ENCODE measurements around the gene TIMP3.

Gene TIMP3

DNA sequence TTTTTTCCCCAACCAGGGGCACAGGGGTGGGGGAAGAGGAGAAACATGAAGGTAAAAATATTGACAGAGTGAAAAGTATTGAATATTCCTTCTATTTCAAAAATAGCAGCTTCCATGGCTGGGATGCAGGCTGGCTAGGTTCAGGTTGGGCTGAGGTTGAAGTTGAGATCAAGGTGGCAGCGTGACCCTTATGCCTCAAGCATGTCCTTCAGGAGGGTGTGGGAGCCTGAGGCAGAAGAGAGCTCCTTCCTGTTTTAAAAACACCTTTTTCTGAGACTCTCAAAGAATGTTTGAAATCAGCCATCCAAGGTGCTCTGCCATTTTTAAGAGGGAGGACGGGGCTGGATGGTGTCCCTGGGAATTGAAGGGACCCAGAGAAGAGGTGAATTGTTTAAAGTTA lies 29.5 kb downstream of the TIMP3 start:
- no peak for DNase-seq

GRCh38 chr22:32831584-32831983 lies 30.1 kb downstream of the TIMP3 start:
- no peak for DNase-seq

- DNase-seq, result no peak
Measured at GRCh38 chr22:32832174-32832573, 30.7 kb downstream of the TIMP3 start.

DNA sequence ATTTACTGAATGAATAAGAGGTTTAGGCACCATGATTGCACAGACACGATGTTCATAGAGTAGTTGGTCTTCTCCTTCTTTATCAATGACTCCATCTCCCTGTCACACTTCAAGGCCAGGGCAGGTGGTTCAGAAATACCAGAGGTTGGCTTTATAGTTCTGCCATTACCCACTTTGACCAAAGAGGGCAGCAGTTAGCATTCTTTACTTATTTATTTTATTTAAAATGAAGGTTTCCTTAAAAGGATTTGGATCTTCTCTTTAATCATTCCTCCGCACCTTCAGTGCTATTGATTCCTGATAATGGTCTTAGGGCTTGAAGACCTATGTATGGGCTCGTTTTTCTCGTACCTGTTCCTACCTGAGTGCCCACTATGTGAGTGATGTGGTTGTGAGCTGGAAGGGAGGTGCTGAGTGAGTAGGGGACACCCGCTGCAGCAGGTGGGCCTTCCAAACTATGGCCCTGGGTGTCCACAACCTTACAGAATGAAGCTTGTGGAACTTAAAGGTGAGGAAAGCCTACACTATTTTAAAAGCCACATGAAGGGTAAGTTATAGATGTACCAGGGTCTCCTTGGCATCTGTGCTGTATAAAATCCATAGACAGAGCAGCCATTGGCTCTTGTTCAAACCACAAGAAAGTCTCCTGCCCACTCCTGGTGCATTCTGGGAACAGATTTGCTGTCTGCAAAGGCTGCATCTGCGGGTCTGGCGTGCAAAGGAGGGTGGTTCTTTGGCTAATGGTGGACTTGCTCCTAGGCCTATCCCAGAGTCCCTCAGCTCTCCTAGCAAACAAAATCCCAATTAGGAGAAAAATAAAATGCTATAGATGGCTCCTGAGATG lies 35.0 kb downstream of the TIMP3 start:
- peak; percentile 63 for DNase-seq

GRCh38 chr22:32837142-32837541 lies 35.6 kb downstream of the TIMP3 start:
- DNase-seq, result no peak

GRCh38 chr22:32837803-32838202 lies 36.3 kb downstream of the TIMP3 start:
- no peak for DNase-seq

DNA sequence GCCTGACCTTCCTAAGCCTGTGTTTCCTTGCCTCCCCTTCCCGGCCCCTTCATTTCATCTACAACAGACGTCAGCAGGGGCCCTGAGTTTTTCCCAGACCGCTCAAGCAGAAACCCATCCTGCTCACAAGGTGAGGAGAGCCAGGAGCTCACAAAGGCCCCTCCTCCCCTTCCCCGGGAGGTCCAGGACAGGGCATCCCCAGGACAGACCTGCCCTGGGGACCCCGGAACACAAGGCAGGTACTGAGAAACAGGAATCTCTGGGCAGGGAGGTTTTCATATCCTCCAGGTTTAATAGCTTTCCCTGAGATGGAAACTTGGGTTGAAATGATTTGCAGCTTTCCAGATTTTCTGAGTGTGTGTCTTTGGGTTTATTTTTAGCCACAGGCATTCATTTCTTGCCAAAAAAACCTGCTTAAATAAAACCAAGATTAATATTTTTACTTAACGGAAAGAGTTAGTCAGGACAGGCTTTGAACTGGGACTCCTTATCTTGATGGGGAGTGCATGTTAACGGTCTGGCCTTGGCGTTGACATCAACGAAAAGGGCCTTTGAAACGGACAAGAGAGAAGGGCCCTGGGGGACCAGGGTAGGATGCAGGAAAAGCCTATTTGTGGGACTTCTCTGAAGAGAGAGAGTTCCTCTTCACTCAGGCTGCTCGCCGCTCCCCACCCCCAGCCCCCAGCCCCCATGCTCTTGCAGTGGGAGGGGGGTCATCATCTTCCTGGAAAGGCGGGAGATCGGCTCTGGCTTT lies 38.5 kb downstream of the TIMP3 start:
- DNase-seq, result peak; percentile 69

DNA sequence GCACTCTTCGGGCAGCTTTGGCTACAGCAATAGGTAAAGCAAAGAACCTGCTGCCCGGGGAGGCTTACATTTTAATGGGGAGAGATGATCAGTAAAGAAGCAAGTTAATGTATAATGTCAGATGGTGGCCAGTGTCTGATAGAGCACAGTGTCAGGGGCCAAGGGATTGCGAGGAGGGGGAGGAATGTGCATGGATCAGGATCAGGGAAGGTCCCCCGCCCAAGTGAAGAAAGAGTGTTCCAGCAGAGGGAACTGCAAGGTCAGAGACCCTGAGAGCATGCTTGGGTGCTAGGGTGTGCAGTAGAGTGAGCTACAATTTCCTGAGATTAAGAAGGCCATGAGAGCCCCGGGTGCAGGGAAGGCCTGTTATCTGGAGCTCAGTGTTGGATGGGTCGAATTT lies 39.7 kb downstream of the TIMP3 start:
- no peak for DNase-seq

DNA sequence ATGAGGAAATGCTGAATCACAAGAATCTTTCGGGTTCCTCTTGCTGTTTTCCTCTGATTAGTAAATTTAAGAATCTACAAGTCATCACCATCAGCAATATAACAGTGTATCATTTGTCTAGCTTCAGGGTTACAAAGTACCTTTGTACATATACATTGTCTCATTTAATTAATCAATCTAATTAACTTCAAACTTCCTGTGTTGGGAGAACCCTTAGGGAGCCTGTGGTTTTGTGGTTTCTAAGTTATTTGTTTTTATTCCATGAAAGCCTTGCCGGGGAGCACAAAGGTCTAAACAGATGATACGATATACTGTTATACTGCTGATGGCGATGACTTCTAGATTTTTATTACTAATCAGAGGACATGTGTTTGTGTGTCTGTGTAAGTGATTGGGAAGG lies 41.0 kb downstream of the TIMP3 start:
- DNase-seq, result no peak

DNA sequence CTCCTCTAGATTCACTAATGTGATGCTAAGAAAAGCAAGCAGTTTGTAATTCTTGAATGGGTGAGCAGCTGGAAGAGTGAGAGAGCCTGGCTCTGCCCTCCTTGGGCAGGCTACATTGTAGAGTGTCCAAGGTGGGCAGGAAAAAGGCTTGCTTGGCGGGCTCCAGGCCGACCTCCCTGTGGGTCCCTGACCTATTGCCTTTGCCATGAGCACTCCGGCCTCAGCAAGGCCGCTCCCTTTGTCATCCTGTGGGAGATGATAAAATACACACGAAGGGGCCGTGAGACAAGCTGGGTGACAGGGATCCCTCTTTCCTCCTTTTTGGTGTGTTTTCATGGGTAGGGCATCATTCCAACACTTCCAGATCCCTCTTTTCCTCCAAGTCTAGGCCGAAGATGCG lies 41.8 kb downstream of the TIMP3 start:
- DNase-seq, result no peak

DNA sequence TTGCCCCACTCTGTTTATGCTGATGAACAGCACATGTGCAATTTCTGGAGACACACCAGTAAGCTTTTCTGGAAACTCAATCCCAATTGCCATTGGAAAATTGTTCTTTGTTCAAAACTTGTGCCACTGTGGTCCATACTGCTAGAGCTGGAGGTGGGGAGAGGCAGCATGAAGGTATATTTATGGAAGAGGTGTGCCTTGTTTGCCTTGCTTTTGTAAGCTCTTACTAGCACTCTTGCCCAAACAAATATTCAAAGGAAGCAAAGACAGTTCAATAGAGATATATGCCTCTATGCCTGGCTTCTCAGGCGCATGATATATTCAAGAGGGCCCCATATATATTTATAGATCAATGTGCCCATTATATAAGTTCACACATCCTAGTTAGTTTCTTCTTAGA lies 42.7 kb downstream of the TIMP3 start:
- no peak for DNase-seq

GRCh38 chr22:32846780-32847491 lies 45.4 kb downstream of the TIMP3 start:
- no peak for DNase-seq

DNA sequence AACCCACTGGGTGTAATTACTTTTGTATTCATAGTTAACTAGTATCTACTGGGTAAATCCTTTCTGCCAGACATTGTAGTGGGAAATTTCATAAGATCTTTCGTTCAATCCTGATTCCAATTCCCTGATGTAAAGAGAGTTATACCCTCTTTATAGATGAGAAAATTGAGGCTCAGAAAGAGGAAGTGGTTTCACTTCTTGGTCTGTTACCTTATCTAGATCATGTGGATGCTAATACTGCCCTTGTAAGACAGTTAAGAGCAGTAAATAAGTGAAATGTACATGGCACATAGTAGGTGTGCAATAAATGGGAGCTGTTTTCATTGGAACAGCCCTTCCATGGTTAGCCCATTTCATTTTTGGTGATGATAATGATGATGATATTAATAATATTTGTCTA lies 46.7 kb downstream of the TIMP3 start:
- DNase-seq, result peak; percentile 32

- no peak for DNase-seq
Measured at GRCh38 chr22:32849501-32849900, 48.0 kb downstream of the TIMP3 start.

DNA sequence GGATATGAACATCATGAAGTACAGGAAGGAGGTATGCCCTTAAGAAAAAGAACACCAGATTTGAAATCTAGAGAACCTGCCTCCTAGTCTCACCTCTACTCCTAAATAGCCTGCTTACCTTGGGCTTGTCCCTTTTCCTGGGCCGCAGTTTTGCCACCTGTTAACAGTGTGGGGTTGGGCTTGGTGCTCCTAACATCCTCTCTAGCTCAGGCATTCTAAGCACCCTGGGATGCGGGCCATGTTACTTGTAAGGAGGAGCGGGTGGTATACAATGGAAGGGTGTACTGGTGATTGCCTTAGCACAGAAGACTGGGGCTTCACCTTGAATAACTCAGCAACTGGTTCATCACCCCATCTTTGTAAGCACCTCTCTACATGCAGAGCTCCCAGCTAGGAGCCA lies 48.7 kb downstream of the TIMP3 start:
- DNase-seq, result no peak

DNA sequence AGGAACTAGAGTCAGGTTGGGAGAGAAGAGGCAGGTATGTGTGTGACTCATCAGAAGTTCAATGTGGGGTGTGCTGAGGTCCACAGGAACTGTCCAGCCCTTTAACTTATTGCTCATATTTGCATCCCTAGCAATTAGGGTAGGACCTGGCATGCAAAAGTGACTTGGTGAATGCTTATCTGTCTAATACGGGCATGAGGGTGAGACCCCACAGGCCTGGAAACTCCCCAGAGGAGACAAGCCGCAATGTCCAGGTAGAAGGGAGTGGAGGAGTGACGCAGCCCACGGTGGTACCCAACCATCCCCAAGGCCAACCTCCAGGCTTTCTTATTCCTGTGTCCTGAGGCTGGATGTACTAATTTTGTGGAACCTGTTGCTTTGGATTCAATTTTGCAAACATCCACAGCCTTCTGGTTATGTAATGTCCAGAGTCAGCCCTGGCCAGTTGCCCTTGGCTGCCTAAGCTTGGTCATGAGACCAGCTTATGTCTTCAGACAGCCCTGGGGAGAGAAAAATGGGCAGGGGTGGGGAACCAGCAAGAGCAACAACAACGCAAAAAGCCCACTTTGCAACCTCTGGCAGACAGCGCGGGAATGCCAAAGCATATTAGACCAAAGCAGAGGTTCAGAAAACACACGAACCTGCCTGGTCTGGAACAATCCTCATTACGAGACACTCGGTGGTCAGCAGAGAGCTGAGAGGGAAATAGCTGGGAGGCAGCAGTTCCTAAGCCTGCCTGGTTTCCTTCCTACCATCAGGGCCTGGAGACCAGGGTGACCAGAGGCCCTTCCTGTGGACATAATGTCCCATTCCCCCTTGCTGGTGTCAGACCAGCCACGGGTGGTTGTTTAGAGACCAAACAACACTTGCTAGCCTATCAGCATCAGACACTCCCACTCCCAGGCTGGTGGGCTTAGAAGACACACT lies 49.3 kb downstream of the TIMP3 start:
- DNase-seq, result no peak

- peak; percentile 83 for DNase-seq
Measured at GRCh38 chr22:32852395-32853251, 51.1 kb downstream of the TIMP3 start.

GRCh38 chr22:32853662-32854061 lies 52.2 kb downstream of the TIMP3 start:
- DNase-seq, result no peak

DNA sequence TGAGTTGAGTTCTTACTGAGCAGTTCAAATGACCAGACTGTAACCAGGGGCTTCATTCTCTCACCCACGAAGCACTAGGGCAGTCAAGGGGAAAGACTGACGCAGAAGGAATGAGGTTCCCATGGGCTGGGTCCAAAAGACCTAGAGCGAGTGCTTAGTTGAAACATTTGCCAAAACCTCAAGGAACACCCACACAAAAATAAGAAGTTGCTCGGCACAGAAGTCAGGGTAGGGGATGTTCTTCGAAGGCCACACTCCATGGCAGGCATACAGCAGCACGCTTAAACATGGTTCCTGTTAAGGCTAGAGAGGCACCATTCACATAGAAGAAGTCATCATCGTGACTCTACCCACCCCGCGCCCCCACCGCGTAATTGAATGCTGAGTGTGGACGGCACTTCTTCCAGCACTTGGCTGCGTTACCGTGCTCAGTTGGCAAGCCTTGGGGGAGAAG lies 52.9 kb downstream of the TIMP3 start:
- DNase-seq, result no peak

- DNase-seq, result no peak
Measured at GRCh38 chr22:32855045-32855756, 53.7 kb downstream of the TIMP3 start.

All from hematopoietic multipotent progenitor cell treated with erythropoietin and hydrocortisone succinate and interleukin-3 and kit ligand, for 8 days (in vitro differentiated cells).